ENCODE results near the gene CTNNAL1.

The CTNNAL1 gene

GRCh38 chr9:109027176-109027575, 13.9 kb upstream of the CTNNAL1 start:
- DNase-seq = no peak

- no peak for DNase-seq
Measured at GRCh38 chr9:109026306-109026705, 13.0 kb upstream of the CTNNAL1 start.

GRCh38 chr9:109022873-109023272, 9.6 kb upstream of the CTNNAL1 start:
- no peak for DNase-seq

- DNase-seq = no peak
Measured at GRCh38 chr9:109020581-109021511, 7.5 kb upstream of the CTNNAL1 start.

GRCh38 chr9:109020113-109020512, 6.8 kb upstream of the CTNNAL1 start:
- no peak for DNase-seq

GRCh38 chr9:109019420-109019819, 6.1 kb upstream of the CTNNAL1 start:
- DNase-seq = no peak

- DNase-seq = no peak
Measured at GRCh38 chr9:109017493-109017892, 4.2 kb upstream of the CTNNAL1 start.

GRCh38 chr9:109017061-109017460, 3.8 kb upstream of the CTNNAL1 start:
- no peak for DNase-seq

GRCh38 chr9:109016132-109016531, 2.8 kb upstream of the CTNNAL1 start:
- DNase-seq = no peak

- no peak for DNase-seq
Measured at GRCh38 chr9:109014608-109015280, 1.4 kb upstream of the CTNNAL1 start.

GRCh38 chr9:109013679-109014607, 644 bp upstream of the CTNNAL1 start:
- DNase-seq = peak; percentile 82

- peak; percentile 96 for DNase-seq
Measured at GRCh38 chr9:109012009-109012875, 1.1 kb downstream of the CTNNAL1 start.

GRCh38 chr9:109011231-109011671, 2.0 kb downstream of the CTNNAL1 start:
- no peak for DNase-seq

GRCh38 chr9:109010746-109011145, 2.6 kb downstream of the CTNNAL1 start:
- DNase-seq = peak; percentile 78

GRCh38 chr9:109005678-109006077, 7.6 kb downstream of the CTNNAL1 start:
- DNase-seq = no peak

GRCh38 chr9:109003116-109003515, 10.2 kb downstream of the CTNNAL1 start:
- no peak for DNase-seq

GRCh38 chr9:109002141-109002540, 11.2 kb downstream of the CTNNAL1 start:
- DNase-seq = no peak

- peak; percentile 94 for DNase-seq
Measured at GRCh38 chr9:109001275-109001676, 12.0 kb downstream of the CTNNAL1 start.

GRCh38 chr9:108997112-108997511, 16.2 kb downstream of the CTNNAL1 start:
- DNase-seq = no peak

- DNase-seq = no peak
Measured at GRCh38 chr9:108996643-108997042, 16.7 kb downstream of the CTNNAL1 start.

- DNase-seq = peak; percentile 19
Measured at GRCh38 chr9:108994695-108995094, 18.6 kb downstream of the CTNNAL1 start.

- peak; percentile 14 for DNase-seq
Measured at GRCh38 chr9:108991479-108991878, 21.8 kb downstream of the CTNNAL1 start.
